Measurements from ENCODE around the gene ALOX15B.
"Not testable (repeated sequence)": the region's sequence is repeated elsewhere in the genome, so short reads cannot be mapped to it uniquely, and the experiment has no call there.

ALOX15B gene

DNA sequence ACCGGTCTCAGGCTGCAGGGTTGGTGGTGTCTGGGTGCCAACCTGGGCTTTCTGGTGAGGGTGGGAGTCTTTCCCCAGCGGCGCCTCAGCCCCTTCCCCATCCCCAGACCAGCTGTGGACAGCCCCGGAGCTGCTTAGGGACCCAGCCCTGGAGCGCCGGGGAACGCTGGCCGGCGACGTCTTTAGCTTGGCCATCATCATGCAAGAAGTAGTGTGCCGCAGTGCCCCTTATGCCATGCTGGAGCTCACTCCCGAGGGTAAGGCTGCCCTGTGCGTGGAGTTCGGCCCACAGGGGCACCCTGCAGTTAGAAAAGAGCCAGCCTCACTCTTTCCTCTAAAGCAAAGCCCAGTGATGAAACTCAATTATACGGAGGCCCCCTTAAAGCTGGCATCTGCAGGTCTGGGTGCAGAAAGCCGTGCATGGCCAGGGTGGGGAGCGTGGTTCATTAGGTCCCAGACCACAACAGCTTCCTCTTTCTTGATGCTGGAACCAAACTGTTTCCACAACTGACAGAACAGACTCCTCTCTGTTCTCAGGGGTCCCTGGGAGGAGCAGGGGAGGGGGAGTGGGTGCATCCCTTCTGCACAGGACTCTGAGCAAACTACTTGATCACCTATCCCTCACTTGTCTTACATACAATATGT lies 25.7 kb upstream of the ALOX15B start:
- no peak for DNase-seq (ENCODE audit: extremely low read depth in 1 of 2, low read depth in 1 of 2)

DNA sequence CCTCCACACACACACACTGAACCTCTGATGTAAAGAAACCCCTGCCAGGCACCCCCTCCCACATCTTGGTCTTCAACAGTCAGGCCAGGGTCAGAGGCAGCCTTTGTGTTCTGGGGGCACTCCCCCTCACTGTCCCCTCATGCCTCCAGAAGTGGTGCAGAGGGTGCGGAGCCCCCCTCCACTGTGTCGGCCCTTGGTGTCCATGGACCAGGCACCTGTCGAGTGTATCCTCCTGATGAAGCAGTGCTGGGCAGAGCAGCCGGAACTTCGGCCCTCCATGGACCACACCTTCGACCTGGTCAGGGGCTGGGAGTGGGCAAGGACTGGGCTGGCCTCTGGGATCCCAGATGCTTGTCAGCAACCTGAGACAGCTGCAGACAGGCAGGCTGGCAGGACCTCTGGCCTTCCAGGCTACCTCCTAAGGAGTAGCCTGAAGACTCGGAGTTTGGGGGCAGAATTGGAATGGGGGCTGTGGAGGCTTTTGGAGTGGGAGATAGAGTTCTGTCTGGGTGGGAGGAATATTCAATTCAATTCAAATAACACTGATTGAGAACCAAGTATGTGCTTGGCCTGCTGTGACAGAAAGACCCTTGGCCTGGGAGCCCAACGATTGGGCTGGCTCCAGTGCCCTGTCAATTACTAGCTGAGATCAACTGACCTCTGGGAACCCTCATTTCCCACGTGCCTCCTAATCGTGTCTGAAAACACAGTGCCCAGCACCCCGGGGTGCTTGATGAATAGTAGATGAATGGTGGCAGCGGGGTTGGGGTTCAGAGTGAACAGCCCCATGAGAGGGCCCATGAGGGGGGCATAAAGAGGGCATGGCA lies 24.9 kb upstream of the ALOX15B start:
- no peak for DNase-seq (ENCODE audit: extremely low read depth in 1 of 2, low read depth in 1 of 2)

DNA sequence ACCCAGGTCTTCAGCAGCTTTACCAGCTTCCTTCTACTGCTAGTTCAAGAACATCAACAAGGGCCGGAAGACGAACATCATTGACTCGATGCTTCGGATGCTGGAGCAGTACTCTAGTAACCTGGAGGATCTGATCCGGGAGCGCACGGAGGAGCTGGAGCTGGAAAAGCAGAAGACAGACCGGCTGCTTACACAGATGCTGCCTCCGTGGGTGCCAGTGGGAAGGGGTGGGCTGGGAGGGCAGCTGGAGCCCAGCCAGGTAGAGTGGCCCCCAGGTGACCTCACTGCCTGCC lies 24.4 kb upstream of the ALOX15B start:
- DNase-seq (ENCODE audit: extremely low read depth in 1 of 2, low read depth in 1 of 2), result no peak

DNA sequence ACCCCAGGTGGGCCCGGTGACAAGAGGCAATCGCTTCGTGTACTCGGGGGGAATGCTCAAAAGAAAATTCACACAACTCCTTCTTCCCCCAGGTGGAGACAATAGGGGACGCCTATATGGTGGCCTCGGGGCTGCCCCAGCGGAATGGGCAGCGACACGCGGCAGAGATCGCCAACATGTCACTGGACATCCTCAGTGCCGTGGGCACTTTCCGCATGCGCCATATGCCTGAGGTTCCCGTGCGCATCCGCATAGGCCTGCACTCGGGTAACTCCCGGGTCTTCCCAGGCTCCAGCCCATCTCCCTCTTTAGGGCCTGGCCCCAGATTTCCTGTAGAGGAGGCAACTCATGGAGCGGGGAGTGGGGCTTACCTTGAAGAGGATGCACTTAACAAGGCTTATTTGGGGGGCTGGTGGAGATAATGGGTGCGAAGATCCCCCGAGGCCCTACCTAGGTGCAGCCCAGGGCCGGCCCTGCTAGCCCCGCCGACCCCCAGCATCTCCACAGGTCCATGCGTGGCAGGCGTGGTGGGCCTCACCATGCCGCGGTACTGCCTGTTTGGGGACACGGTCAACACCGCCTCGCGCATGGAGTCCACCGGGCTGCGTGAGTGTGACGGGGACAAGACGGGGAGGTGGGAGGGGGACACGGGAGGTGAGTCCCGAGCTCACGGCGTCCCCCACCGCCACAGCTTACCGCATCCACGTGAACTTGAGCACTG lies 23.5 kb upstream of the ALOX15B start:
- no peak for DNase-seq (ENCODE audit: extremely low read depth in 1 of 2, low read depth in 1 of 2)

DNA sequence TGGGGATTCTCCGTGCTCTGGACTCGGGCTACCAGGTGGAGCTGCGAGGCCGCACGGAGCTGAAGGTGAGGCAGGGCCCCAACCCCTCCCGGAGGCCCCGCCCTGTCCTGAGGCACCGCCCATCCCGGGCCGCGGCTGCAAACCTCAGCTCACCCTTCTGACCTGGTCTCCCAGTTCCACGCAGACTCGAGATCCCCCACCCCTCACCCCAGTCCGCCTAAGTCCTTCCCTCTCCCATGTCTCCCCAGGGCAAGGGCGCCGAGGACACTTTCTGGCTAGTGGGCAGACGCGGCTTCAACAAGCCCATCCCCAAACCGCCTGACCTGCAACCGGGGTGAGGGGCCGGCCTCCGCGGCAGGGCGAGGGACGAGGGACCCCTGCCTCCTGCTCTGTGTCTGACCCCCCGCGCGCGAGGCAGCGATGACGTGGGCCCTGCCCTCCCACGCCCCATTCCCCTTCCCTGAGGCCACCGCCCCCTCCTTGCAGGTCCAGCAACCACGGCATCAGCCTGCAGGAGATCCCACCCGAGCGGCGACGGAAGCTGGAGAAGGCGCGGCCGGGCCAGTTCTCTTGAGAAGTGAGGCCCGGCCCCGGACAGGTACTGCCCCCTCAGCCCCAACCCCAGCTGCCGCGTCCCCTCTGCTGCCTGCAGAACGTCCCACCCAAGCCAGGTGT lies 22.8 kb upstream of the ALOX15B start:
- no peak for DNase-seq (ENCODE audit: extremely low read depth in 1 of 2, low read depth in 1 of 2)

- no peak for DNase-seq (ENCODE audit: extremely low read depth in 1 of 2, low read depth in 1 of 2)
These were observed 22.0 kb upstream of the ALOX15B start for GRCh38 chr17:8016632-8017424.

DNA sequence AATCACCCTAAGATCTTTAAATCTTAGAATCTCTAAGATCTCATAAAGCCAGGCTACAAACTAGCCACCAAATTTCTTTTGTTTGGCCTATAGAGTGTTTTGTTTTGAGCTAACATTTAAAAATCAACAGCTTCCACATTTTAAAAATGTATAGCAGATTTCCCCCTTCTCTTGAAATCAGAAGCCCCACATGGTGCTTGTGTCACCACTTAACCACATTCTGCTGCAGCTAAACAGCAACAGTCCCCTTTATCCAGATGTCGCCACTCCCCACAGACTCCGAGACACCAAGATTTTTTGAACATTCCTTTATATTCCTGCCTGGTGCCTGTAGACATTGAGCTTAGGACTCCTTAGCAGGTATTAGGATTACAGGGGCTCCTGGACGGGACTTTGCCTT lies 20.4 kb upstream of the ALOX15B start:
- DNase-seq (ENCODE audit: extremely low read depth in 1 of 2, low read depth in 1 of 2), result no peak

GRCh38 chr17:8019166-8019565 lies 19.7 kb upstream of the ALOX15B start:
- no peak for DNase-seq (ENCODE audit: extremely low read depth in 1 of 2, low read depth in 1 of 2)

- DNase-seq (ENCODE audit: extremely low read depth in 1 of 2, low read depth in 1 of 2), result no peak
These were observed 18.9 kb upstream of the ALOX15B start for GRCh38 chr17:8019665-8020650.

GRCh38 chr17:8020776-8021564 lies 17.9 kb upstream of the ALOX15B start:
- DNase-seq (ENCODE audit: extremely low read depth in 1 of 2, low read depth in 1 of 2), result no peak

- DNase-seq (ENCODE audit: extremely low read depth in 1 of 2, low read depth in 1 of 2), result no peak
These were observed 17.1 kb upstream of the ALOX15B start for GRCh38 chr17:8021565-8022359.

DNA sequence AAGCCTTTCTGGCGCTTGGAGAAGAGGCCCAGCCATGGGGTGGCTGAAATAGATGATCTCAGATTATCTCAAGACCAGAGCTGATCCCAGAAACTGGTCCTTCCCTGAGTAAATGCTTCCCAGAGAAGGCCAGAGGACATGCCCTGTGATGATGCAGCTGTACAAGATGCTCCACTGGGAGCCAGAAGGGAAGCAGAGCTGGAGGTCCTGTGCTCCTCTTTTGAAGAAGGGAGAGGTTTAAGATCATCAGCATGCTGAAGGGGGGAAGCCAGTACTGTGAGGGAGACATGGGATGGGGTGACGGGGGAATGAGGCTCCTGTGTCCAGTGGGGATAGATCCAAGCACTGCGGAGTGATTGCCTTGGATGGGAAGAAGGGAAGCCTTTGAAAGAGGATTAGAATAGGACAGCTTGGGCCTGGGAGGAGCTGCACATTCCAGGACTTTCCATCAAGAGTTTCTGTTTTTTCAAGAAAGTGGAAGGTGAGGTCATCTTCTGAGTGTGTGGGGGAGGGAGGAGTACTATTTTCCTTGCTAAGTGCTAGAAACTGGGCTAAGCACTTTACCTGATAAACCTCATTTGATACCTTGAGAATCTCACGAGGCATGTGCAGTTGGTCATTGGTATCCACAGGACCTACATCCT lies 16.4 kb upstream of the ALOX15B start:
- no peak for DNase-seq (ENCODE audit: extremely low read depth in 1 of 2, low read depth in 1 of 2)

DNA sequence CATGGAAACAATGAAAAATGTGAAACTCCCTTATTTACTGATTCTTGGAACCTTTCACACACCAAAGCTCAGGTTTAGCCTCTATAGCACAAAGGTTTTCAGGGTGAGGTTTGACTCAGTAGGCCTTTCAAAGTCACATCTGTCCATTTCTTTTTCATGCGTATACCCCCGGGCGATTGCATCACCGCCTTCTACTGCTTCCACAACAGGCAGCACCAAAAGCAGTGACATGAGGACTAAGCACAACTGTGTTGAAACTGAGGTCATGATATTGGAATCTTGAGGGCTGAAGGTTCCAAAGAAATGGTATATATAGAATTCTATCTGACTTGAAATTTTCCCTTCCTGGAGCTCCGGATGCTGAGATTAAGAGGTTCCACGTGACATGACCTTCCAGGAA lies 14.7 kb upstream of the ALOX15B start:
- DNase-seq (ENCODE audit: extremely low read depth in 1 of 2, low read depth in 1 of 2), result not testable (repeated sequence)

- no peak for DNase-seq (ENCODE audit: extremely low read depth in 1 of 2, low read depth in 1 of 2)
These were observed 13.5 kb upstream of the ALOX15B start for GRCh38 chr17:8025176-8025911.

GRCh38 chr17:8029121-8029520 lies 9.7 kb upstream of the ALOX15B start:
- no peak for DNase-seq (ENCODE audit: extremely low read depth in 1 of 2, low read depth in 1 of 2)

- DNase-seq (ENCODE audit: extremely low read depth in 1 of 2, low read depth in 1 of 2), result no peak
These were observed 7.6 kb upstream of the ALOX15B start for GRCh38 chr17:8031261-8031661.

- DNase-seq (ENCODE audit: extremely low read depth in 1 of 2, low read depth in 1 of 2), result no peak
These were observed 6.9 kb upstream of the ALOX15B start for GRCh38 chr17:8031950-8032349.

Measured in activated CD8-positive, alpha-beta memory T cell treated with anti-CD3 and anti-CD28 coated beads for 1 hour (primary cell).